ENCODE data around the gene TMEM132C. TPM values are rescaled to one million over a fixed set of nuclear protein-coding genes. Genes with fewer than 3 reads are reported as not detected.

The TMEM132C gene
- total RNA-seq, 1 donor from 2014 or later: 0.29 TPM

- no peak overlapping the region for H3K4me3 Mint-ChIP-seq (ENCODE audit: low read depth)
- no peaks in the 10 kb centered on the region for H3K36me3 Mint-ChIP-seq (ENCODE audit: insufficient read depth)
- peaks cover 75% of the 10 kb centered on the region for H3K27me3 Mint-ChIP-seq
- no peak overlapping the region for H3K27ac Mint-ChIP-seq
- peaks cover 3% of the 10 kb centered on the region for H3K9me3 Mint-ChIP-seq (ENCODE audit: low read depth)
- no peak for DNase-seq (ENCODE audit: low spot score, unreplicated experiment)
- H3K4me1 Mint-ChIP-seq (ENCODE audit: low read depth): no peaks in the 10 kb centered on the region
- TF ChIP-seq CTCF (IDR thresholded peaks at IDR 0.05; ENCODE audit: unreplicated experiment): no peak
Measured at GRCh38 chr12:128381541-128381940, 114.6 kb downstream of the TMEM132C start.

GRCh38 chr12:128381946-128382345, 115.0 kb downstream of the TMEM132C start:
- Mint-ChIP-seq H3K9me3 (ENCODE audit: low read depth) (peaks cover 3% of the 10 kb centered on the region), H3K27ac (no peak overlapping the region), H3K36me3 (ENCODE audit: insufficient read depth) (no peaks in the 10 kb centered on the region), H3K4me3 (ENCODE audit: low read depth) (no peak overlapping the region), H3K27me3 (peaks cover 77% of the 10 kb centered on the region), H3K4me1 (ENCODE audit: low read depth) (no peaks in the 10 kb centered on the region)
- no peak for DNase-seq (ENCODE audit: low spot score, unreplicated experiment)
- TF ChIP-seq CTCF (IDR thresholded peaks at IDR 0.05; ENCODE audit: unreplicated experiment): no peak

- H3K27me3 Mint-ChIP-seq: peaks cover 73% of the 10 kb centered on the region
- no peak for DNase-seq (ENCODE audit: low spot score, unreplicated experiment)
- H3K9me3 Mint-ChIP-seq (ENCODE audit: low read depth): peaks cover 3% of the 10 kb centered on the region
- no peak overlapping the region for H3K27ac Mint-ChIP-seq
- no peaks in the 10 kb centered on the region for H3K4me1 Mint-ChIP-seq (ENCODE audit: low read depth)
- no peaks in the 10 kb centered on the region for H3K36me3 Mint-ChIP-seq (ENCODE audit: insufficient read depth)
- H3K4me3 Mint-ChIP-seq (ENCODE audit: low read depth): no peak overlapping the region
- TF ChIP-seq CTCF (IDR thresholded peaks at IDR 0.05; ENCODE audit: unreplicated experiment): no peak
Measured at GRCh38 chr12:128382946-128383345, 116.0 kb downstream of the TMEM132C start.

GRCh38 chr12:128383357-128383937, 116.5 kb downstream of the TMEM132C start:
- Mint-ChIP-seq H3K36me3 (ENCODE audit: insufficient read depth) (no peaks in the 10 kb centered on the region), H3K9me3 (ENCODE audit: low read depth) (peaks cover 3% of the 10 kb centered on the region), H3K4me1 (ENCODE audit: low read depth) (no peaks in the 10 kb centered on the region), H3K4me3 (ENCODE audit: low read depth) (no peak overlapping the region), H3K27ac (no peak overlapping the region), H3K27me3 (peaks cover 76% of the 10 kb centered on the region)
- DNase-seq (ENCODE audit: low spot score, unreplicated experiment): no peak
- TF ChIP-seq CTCF (IDR thresholded peaks at IDR 0.05; ENCODE audit: unreplicated experiment): no peak

GRCh38 chr12:128385736-128386135, 118.8 kb downstream of the TMEM132C start:
- Mint-ChIP-seq H3K27me3 (peaks cover 72% of the 10 kb centered on the region), H3K27ac (no peak overlapping the region)

More at GRCh38 chr12:128385736-128386135, 118.8 kb downstream of the TMEM132C start:
- TF ChIP-seq CTCF (IDR thresholded peaks at IDR 0.05; ENCODE audit: unreplicated experiment): no peak
- DNase-seq (ENCODE audit: low spot score, unreplicated experiment): no peak
- Mint-ChIP-seq H3K4me3 (ENCODE audit: low read depth) (no peak overlapping the region), H3K36me3 (ENCODE audit: insufficient read depth) (no peaks in the 10 kb centered on the region), H3K4me1 (ENCODE audit: low read depth) (no peaks in the 10 kb centered on the region), H3K9me3 (ENCODE audit: low read depth) (no peaks in the 10 kb centered on the region)

Data from progenitor cell of endocrine pancreas (in vitro differentiated cells).